Peyer's patch (tissue), 4 donors: ENCODE results near the gene REC114. TPM values are rescaled to one million over a fixed set of nuclear protein-coding genes. Genes with fewer than 3 reads are reported as not detected.
"Not testable (repeated sequence)": the region's sequence is repeated elsewhere in the genome, so short reads cannot be mapped to it uniquely, and the experiment has no call there.

Experiments
- DNase-seq, 3 donors: peaks; one replicate each; pipeline ENCODE4 v3.0.0-alpha.2; 2017 to 2019
- H3K27ac ChIP-seq, 4 donors: fragments of 200-600 bp; sonication (generic); one replicate each; pipeline ENCODE4 v1.5.1; 2016 to 2019
- H3K27me3 ChIP-seq, 2 donors: fragments of 200-600 bp; sonication (generic); one replicate each; pipeline ENCODE4 v1.5.1; 2019
- H3K36me3 ChIP-seq, 3 donors: fragments of 200-600 bp; sonication (generic); one replicate each; pipeline ENCODE4 v1.5.1; 2016 to 2019
- H3K4me1 ChIP-seq, 4 donors: fragments of 200-600 bp; sonication (generic); one replicate each; pipeline ENCODE4 v1.5.1; 2016 to 2019
- H3K4me3 ChIP-seq, 4 donors: fragments of 200-600 bp; sonication (generic); 1 replicate in 3 of 4; 2 replicates in 1 of 4; pipeline ENCODE4 v1.5.1; 2016 to 2019; ENCODE audit warnings: mild to moderate bottlenecking in 1 of 4
- H3K9me3 ChIP-seq, 4 donors: fragments of 200-600 bp; sonication (generic); one replicate each; pipeline ENCODE4 v1.5.1; 2016 to 2019; ENCODE audit warnings: mild to moderate bottlenecking in 1 of 4
- POLR2A ChIP-seq, 2 donors: fragments of 450-650 bp; IDR thresholded peaks; one replicate each; pipeline ENCODE4 v1.5.1; 2017; ENCODE audit warnings: antibody characterized with exemption in 2 of 2, mild to moderate bottlenecking in 2 of 2, moderate library complexity in 2 of 2
- total RNA-seq, 4 donors: library from RNA; depleted of rRNA; stranded (reverse); fragments of >200 nt; gene quantifications; one replicate each; pipeline ENCODE4 v1.1.0, GENCODE V29; 2016
- TF ChIP-seq, protein P1 (sequence below), 6 experiments: fragments of 450-650 bp in 4 of 6; fragments of 200-600 bp in 2 of 6; sonication (generic) in 1 of 6; IDR thresholded peaks; one replicate each; pipeline ENCODE4 v1.5.1; 2017 to 2019; ENCODE audit warnings: antibody characterized with exemption in 6 of 6, mild to moderate bottlenecking in 3 of 6, moderate library complexity in 1 of 6

REC114 gene, protein sequence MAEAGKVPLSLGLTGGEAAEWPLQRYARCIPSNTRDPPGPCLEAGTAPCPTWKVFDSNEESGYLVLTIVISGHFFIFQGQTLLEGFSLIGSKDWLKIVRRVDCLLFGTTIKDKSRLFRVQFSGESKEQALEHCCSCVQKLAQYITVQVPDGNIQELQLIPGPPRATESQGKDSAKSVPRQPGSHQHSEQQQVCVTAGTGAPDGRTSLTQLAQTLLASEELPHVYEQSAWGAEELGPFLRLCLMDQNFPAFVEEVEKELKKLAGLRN
- total RNA-seq, result not detected

GRCh38 chr15:73442968-73443367 is at the start of gene REC114:
REC114 (plus strand) TSS chr15:73443164; CDS start chr15:73443186, 22 bp downstream.
- TF ChIP-seq POLR2A (IDR thresholded peaks at IDR 0.05), result no peak
- TF ChIP-seq, protein P1, sequence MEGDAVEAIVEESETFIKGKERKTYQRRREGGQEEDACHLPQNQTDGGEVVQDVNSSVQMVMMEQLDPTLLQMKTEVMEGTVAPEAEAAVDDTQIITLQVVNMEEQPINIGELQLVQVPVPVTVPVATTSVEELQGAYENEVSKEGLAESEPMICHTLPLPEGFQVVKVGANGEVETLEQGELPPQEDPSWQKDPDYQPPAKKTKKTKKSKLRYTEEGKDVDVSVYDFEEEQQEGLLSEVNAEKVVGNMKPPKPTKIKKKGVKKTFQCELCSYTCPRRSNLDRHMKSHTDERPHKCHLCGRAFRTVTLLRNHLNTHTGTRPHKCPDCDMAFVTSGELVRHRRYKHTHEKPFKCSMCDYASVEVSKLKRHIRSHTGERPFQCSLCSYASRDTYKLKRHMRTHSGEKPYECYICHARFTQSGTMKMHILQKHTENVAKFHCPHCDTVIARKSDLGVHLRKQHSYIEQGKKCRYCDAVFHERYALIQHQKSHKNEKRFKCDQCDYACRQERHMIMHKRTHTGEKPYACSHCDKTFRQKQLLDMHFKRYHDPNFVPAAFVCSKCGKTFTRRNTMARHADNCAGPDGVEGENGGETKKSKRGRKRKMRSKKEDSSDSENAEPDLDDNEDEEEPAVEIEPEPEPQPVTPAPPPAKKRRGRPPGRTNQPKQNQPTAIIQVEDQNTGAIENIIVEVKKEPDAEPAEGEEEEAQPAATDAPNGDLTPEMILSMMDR (IDR thresholded peaks at IDR 0.05), result no peak
- no peak within 1 kb of the TSS for H3K27ac ChIP-seq
- no peaks in the 10 kb centered on the region for H3K27me3 ChIP-seq

DNA sequence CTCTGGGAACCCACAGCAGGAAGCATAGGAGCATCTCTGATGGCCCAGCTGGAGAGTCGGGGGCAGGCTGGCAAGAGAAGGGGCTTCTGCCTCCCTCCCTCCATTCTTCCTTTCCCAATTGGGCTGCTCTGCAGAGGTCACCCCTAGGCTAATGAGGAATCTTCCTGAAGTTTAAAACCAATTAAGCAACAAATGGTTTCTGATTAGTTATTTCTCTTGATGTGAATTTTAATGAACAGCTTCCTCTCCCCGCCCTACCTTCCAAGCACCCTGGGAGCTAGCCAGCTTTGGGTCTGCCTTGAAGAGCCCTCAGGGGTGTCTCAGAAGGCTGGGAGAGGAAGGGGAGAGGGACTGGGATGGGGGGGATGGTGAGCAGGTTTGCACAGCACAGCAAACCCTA is 49.6 kb upstream of the REC114 start:
- Histone ChIP-seq H3K27ac (no peak overlapping the region), H3K27me3 (no peaks in the 10 kb centered on the region), H3K4me3 (no peak overlapping the region), H3K4me1 (peaks cover 0 to 7% (median 0%) of the 10 kb centered on the region in 4 donors), H3K9me3 (no peaks in the 10 kb centered on the region), H3K36me3 (no peaks in the 10 kb centered on the region)
- no peak for DNase-seq
- no peak for TF ChIP-seq POLR2A (IDR thresholded peaks at IDR 0.05)
- TF ChIP-seq, protein P1 (IDR thresholded peaks at IDR 0.05), result no peak

More at GRCh38 chr15:73442968-73443367, at the start of gene REC114:
- no peak within 1 kb of the TSS for H3K4me3 ChIP-seq
- no peaks in the 10 kb centered on the region for H3K36me3 ChIP-seq
- DNase-seq, result no peak
- no peaks in the 10 kb centered on the region for H3K4me1 ChIP-seq
- H3K9me3 ChIP-seq, result no peaks in the 10 kb centered on the region

GRCh38 chr15:73394782-73395181 is 48.2 kb upstream of the REC114 start:
- DNase-seq, result no peak
- H3K27ac ChIP-seq, result no peak overlapping the region
- no peak for TF ChIP-seq POLR2A (IDR thresholded peaks at IDR 0.05)
- H3K27me3 ChIP-seq, result no peaks in the 10 kb centered on the region
- H3K4me3 ChIP-seq, result no peak overlapping the region
- H3K9me3 ChIP-seq, result no peaks in the 10 kb centered on the region
- no peaks in the 10 kb centered on the region for H3K4me1 ChIP-seq
- no peaks in the 10 kb centered on the region for H3K36me3 ChIP-seq

- Histone ChIP-seq H3K27me3 (no peaks in the 10 kb centered on the region), H3K4me1 (no peaks in the 10 kb centered on the region), H3K9me3 (no peaks in the 10 kb centered on the region), H3K27ac (no peak overlapping the region), H3K36me3 (no peaks in the 10 kb centered on the region), H3K4me3 (no peak overlapping the region)
- DNase-seq, result no peak
- no peak for TF ChIP-seq POLR2A (IDR thresholded peaks at IDR 0.05)
- TF ChIP-seq, protein P1 (IDR thresholded peaks at IDR 0.05), result no peak
Measured at GRCh38 chr15:73395671-73396070, 47.3 kb upstream of the REC114 start.

GRCh38 chr15:73397461-73397860 is 45.5 kb upstream of the REC114 start:
- H3K4me1 ChIP-seq, result no peaks in the 10 kb centered on the region
- no peaks in the 10 kb centered on the region for H3K9me3 ChIP-seq
- DNase-seq, result no peak
- no peaks in the 10 kb centered on the region for H3K27me3 ChIP-seq
- H3K27ac ChIP-seq, result no peak overlapping the region
- no peaks in the 10 kb centered on the region for H3K36me3 ChIP-seq
- TF ChIP-seq POLR2A (IDR thresholded peaks at IDR 0.05), result no peak
- TF ChIP-seq, protein P1 (IDR thresholded peaks at IDR 0.05), result no peak
- no peak overlapping the region for H3K4me3 ChIP-seq

GRCh38 chr15:73398861-73399260 is 44.1 kb upstream of the REC114 start:
- H3K4me1 ChIP-seq, result no peaks in the 10 kb centered on the region
- no peak for DNase-seq
- H3K27me3 ChIP-seq, result no peaks in the 10 kb centered on the region
- no peaks in the 10 kb centered on the region for H3K9me3 ChIP-seq
- no peak overlapping the region for H3K4me3 ChIP-seq
- no peaks in the 10 kb centered on the region for H3K36me3 ChIP-seq
- TF ChIP-seq, protein P1 (IDR thresholded peaks at IDR 0.05), result no peak
- no peak for TF ChIP-seq POLR2A (IDR thresholded peaks at IDR 0.05)
- H3K27ac ChIP-seq, result no peak overlapping the region

- H3K4me1 ChIP-seq, H3K36me3 ChIP-seq, H3K9me3 ChIP-seq, H3K4me3 ChIP-seq, H3K27ac ChIP-seq, DNase-seq, H3K27me3 ChIP-seq: not testable (repeated sequence)
Measured at GRCh38 chr15:73400222-73400621, 42.7 kb upstream of the REC114 start.
